Stimulated activated naive CD8-positive, alpha-beta T cell treated with anti-CD3 and anti-CD28 coated beads, Interleukin-15, amount 100 ng/mL, for 72 hours (primary cell): ENCODE measurements around the gene ZFR2.
A peak's percentile ranks its signal among the peaks of the same experiment; 100 is the strongest.

ENCODE experiments used
- ATAC-seq: fragments of 150-1000 bp; cut with Tn5 transposase; 2 replicates; pipeline ENCODE4 v1.10.0; 2021; ENCODE audit warnings: mild to moderate bottlenecking, moderate library complexity
- DNase-seq, 2 donors: peaks; one replicate each; pipeline ENCODE4 v3.0.0; 2021 to 2022
- H3K27ac Mint-ChIP-seq, 2 donors: one replicate each; pipeline ENCODE4 v1.8.0; 2022; ENCODE audit warnings: mild to moderate bottlenecking in 2 of 2, mixed read lengths in 2 of 2, moderate library complexity in 2 of 2
- H3K27me3 Mint-ChIP-seq: one replicate; pipeline ENCODE4 v1.8.0; 2022; ENCODE audit warnings: mixed read lengths
- H3K4me1 Mint-ChIP-seq: one replicate; pipeline ENCODE4 v1.8.0; 2022; ENCODE audit warnings: mild to moderate bottlenecking, mixed read lengths
- H3K4me3 Mint-ChIP-seq, 2 donors: one replicate each; pipeline ENCODE4 v1.8.0; 2022; ENCODE audit warnings: mild to moderate bottlenecking in 2 of 2, mixed read lengths in 2 of 2, moderate library complexity in 1 of 2
- H3K9me3 Mint-ChIP-seq, 2 donors: one replicate each; pipeline ENCODE4 v1.8.0; 2022; ENCODE audit warnings: mixed read lengths in 2 of 2

Gene ZFR2

GRCh38 chr19:3834349-3835054 is 34.3 kb downstream of the ZFR2 start:
- no peak for DNase-seq
- H3K9me3 Mint-ChIP-seq = no peaks in the 10 kb centered on the region
- H3K27ac Mint-ChIP-seq = no peak overlapping the region
- H3K27me3 Mint-ChIP-seq = no peaks in the 10 kb centered on the region
- H3K4me3 Mint-ChIP-seq = no peak overlapping the region
- H3K4me1 Mint-ChIP-seq = no peaks in the 10 kb centered on the region
- no peak for ATAC-seq

GRCh38 chr19:3833578-3834348 is 35.1 kb downstream of the ZFR2 start:
- no peak overlapping the region for H3K27ac Mint-ChIP-seq
- ATAC-seq = no peak
- DNase-seq = no peak
- no peak overlapping the region for H3K4me3 Mint-ChIP-seq
- no peaks in the 10 kb centered on the region for H3K4me1 Mint-ChIP-seq
- no peaks in the 10 kb centered on the region for H3K27me3 Mint-ChIP-seq
- no peaks in the 10 kb centered on the region for H3K9me3 Mint-ChIP-seq

GRCh38 chr19:3832001-3832400 is 36.8 kb downstream of the ZFR2 start:
- Mint-ChIP-seq H3K4me3 (no peak overlapping the region), H3K9me3 (no peaks in the 10 kb centered on the region), H3K27me3 (no peaks in the 10 kb centered on the region), H3K4me1 (no peaks in the 10 kb centered on the region), H3K27ac (no peak overlapping the region)
- DNase-seq = no peak
- ATAC-seq = no peak

- no peaks in the 10 kb centered on the region for H3K27me3 Mint-ChIP-seq
- H3K4me3 Mint-ChIP-seq = no peak overlapping the region
- DNase-seq (no peak), ATAC-seq (no peak)
- H3K4me1 Mint-ChIP-seq = no peaks in the 10 kb centered on the region
- no peak overlapping the region for H3K27ac Mint-ChIP-seq
- H3K9me3 Mint-ChIP-seq = no peaks in the 10 kb centered on the region
Observed at GRCh38 chr19:3831601-3832000, 37.2 kb downstream of the ZFR2 start.

GRCh38 chr19:3830621-3831589 is 37.9 kb downstream of the ZFR2 start:
- Mint-ChIP-seq H3K4me3 (no peak overlapping the region), H3K4me1 (no peaks in the 10 kb centered on the region), H3K27me3 (peaks cover 2% of the 10 kb centered on the region), H3K9me3 (no peaks in the 10 kb centered on the region), H3K27ac (no peak overlapping the region)
- ATAC-seq (no peak), DNase-seq (no peak)

GRCh38 chr19:3827306-3827705 is 41.5 kb downstream of the ZFR2 start:
- Mint-ChIP-seq H3K4me3 (no peak overlapping the region), H3K27me3 (peaks cover 8% of the 10 kb centered on the region), H3K9me3 (no peaks in the 10 kb centered on the region), H3K4me1 (no peaks in the 10 kb centered on the region), H3K27ac (no peak overlapping the region)
- ATAC-seq = no peak
- no peak for DNase-seq

- DNase-seq (no peak), ATAC-seq (no peak)
- no peaks in the 10 kb centered on the region for H3K9me3 Mint-ChIP-seq
- peaks cover 8% of the 10 kb centered on the region for H3K27me3 Mint-ChIP-seq
- no peak overlapping the region for H3K4me3 Mint-ChIP-seq
- no peak overlapping the region for H3K27ac Mint-ChIP-seq
- H3K4me1 Mint-ChIP-seq = peaks cover 11% of the 10 kb centered on the region
Observed at GRCh38 chr19:3826163-3826562, 42.7 kb downstream of the ZFR2 start.

GRCh38 chr19:3825286-3825956 is 43.4 kb downstream of the ZFR2 start:
- Mint-ChIP-seq H3K4me3 (no peak overlapping the region), H3K27me3 (peaks cover 8% of the 10 kb centered on the region), H3K27ac (no peak overlapping the region), H3K9me3 (no peaks in the 10 kb centered on the region), H3K4me1 (peaks cover 13% of the 10 kb centered on the region)
- DNase-seq (no peak), ATAC-seq (no peak)

GRCh38 chr19:3823350-3823713 is 45.5 kb downstream of the ZFR2 start:
- H3K27me3 Mint-ChIP-seq = peaks cover 8% of the 10 kb centered on the region

GRCh38 chr19:3822683-3823349 is 46.0 kb downstream of the ZFR2 start:
- no peak overlapping the region for H3K4me3 Mint-ChIP-seq
- H3K4me1 Mint-ChIP-seq = peaks cover 33% of the 10 kb centered on the region
- no peak for ATAC-seq
- H3K27ac Mint-ChIP-seq = no peak overlapping the region
- DNase-seq = no peak
- H3K27me3 Mint-ChIP-seq = peaks cover 8% of the 10 kb centered on the region
- no peaks in the 10 kb centered on the region for H3K9me3 Mint-ChIP-seq

More at GRCh38 chr19:3823350-3823713, 45.5 kb downstream of the ZFR2 start:
- H3K9me3 Mint-ChIP-seq = no peaks in the 10 kb centered on the region
- DNase-seq = no peak
- H3K27ac Mint-ChIP-seq = no peak overlapping the region
- H3K4me1 Mint-ChIP-seq = peaks cover 28% of the 10 kb centered on the region
- no peak overlapping the region for H3K4me3 Mint-ChIP-seq
- ATAC-seq = no peak

GRCh38 chr19:3821857-3822364 is 46.9 kb downstream of the ZFR2 start:
- DNase-seq = peak; percentile 90 to 91
- no peaks in the 10 kb centered on the region for H3K9me3 Mint-ChIP-seq

GRCh38 chr19:3821156-3821555 is 47.7 kb downstream of the ZFR2 start:
- no peak for DNase-seq

More at GRCh38 chr19:3821857-3822364, 46.9 kb downstream of the ZFR2 start:
- Mint-ChIP-seq H3K27ac (no peak overlapping the region), H3K4me1 (peaks cover 36% of the 10 kb centered on the region), H3K4me3 (peak overlapping the region; percentile 13 to 42), H3K27me3 (peaks cover 8% of the 10 kb centered on the region)
- ATAC-seq = peak; percentile 89

GRCh38 chr19:3819989-3820388 is 48.8 kb downstream of the ZFR2 start:
- ATAC-seq (peak; percentile 16), DNase-seq (no peak)
- peaks cover 36% of the 10 kb centered on the region for H3K4me1 Mint-ChIP-seq
- no peaks in the 10 kb centered on the region for H3K9me3 Mint-ChIP-seq
- H3K4me3 Mint-ChIP-seq = no peak overlapping the region
- H3K27me3 Mint-ChIP-seq = no peaks in the 10 kb centered on the region
- no peak overlapping the region for H3K27ac Mint-ChIP-seq

More at GRCh38 chr19:3821156-3821555, 47.7 kb downstream of the ZFR2 start:
- H3K27me3 Mint-ChIP-seq = peaks cover 8% of the 10 kb centered on the region
- no peak overlapping the region for H3K27ac Mint-ChIP-seq
- H3K4me1 Mint-ChIP-seq = peaks cover 36% of the 10 kb centered on the region
- no peaks in the 10 kb centered on the region for H3K9me3 Mint-ChIP-seq
- no peak for ATAC-seq
- no peak overlapping the region for H3K4me3 Mint-ChIP-seq

- Mint-ChIP-seq H3K4me3 (no peak overlapping the region), H3K4me1 (peaks cover 47% of the 10 kb centered on the region), H3K27me3 (no peaks in the 10 kb centered on the region), H3K9me3 (no peaks in the 10 kb centered on the region), H3K27ac (no peak overlapping the region)
- no peak for DNase-seq
- no peak for ATAC-seq
Observed at GRCh38 chr19:3818918-3819317, 49.9 kb downstream of the ZFR2 start.
